Left ventricle myocardium inferior (tissue), 1 donor: ENCODE data around the gene CD1B. TPM values are rescaled to one million over a fixed set of nuclear protein-coding genes. Genes with fewer than 3 reads are reported as not detected.

Experiments used
- DNase-seq: peaks from one replicate; pipeline ENCODE4 v3.0.0-alpha.2; 2020
- H3K27ac ChIP-seq: fragments of 200-600 bp; replicated peaks from 2 replicates; pipeline ENCODE4 v1.8.0; 2021
- H3K27me3 ChIP-seq: fragments of 200-600 bp; 2 replicates; pipeline ENCODE4 v1.8.0; 2021; ENCODE audit warnings: low read depth
- H3K36me3 ChIP-seq: fragments of 200-600 bp; 2 replicates; pipeline ENCODE4 v1.8.0; 2021
- H3K4me1 ChIP-seq: fragments of 200-600 bp; 2 replicates; pipeline ENCODE4 v1.8.0; 2021
- H3K4me3 ChIP-seq: fragments of 200-600 bp; 2 replicates; pipeline ENCODE4 v1.8.0; 2021; ENCODE audit warnings: mild to moderate bottlenecking, moderate library complexity
- H3K9me3 ChIP-seq: fragments of 200-600 bp; replicated peaks from 2 replicates; pipeline ENCODE4 v1.8.0; 2021
- intact Hi-C: fragments of 100-400 bp; cut with micrococcal nuclease; formaldehyde crosslinking; loops from one replicate; pipeline ENCODE4 v1.11.0; 2022
- total RNA-seq: library from RNA; stranded (reverse); fragmentation: NEBNext Ultra II Directional; extraction: Animal tissue kit (Norgen Biotek cat#: 25700); gene quantifications from one replicate; pipeline ENCODE4 v1.2.1, GENCODE V29; 2021
- TF ChIP-seq, protein P1 (sequence below): fragments of 200-600 bp; IDR thresholded peaks from 2 replicates; pipeline ENCODE4 v1.8.0; 2021; ENCODE audit warnings: antibody characterized with exemption, mild to moderate bottlenecking, borderline replicate concordance
- donor health status: DM: no; HTN: yes; CAD: no; lungs with severe emphysema.

The CD1B gene
- total RNA-seq, 1 donor from 2014 or later = not detected

- Histone ChIP-seq H3K4me3 (no peak overlapping the region), H3K27ac (no peak overlapping the region), H3K27me3 (peaks cover 13% of the 10 kb centered on the region), H3K4me1 (no peaks in the 10 kb centered on the region), H3K9me3 (no peaks in the 10 kb centered on the region), H3K36me3 (no peaks in the 10 kb centered on the region)
- intact Hi-C loops = no loop called here
- DNase-seq = no peak
- TF ChIP-seq, protein P1, sequence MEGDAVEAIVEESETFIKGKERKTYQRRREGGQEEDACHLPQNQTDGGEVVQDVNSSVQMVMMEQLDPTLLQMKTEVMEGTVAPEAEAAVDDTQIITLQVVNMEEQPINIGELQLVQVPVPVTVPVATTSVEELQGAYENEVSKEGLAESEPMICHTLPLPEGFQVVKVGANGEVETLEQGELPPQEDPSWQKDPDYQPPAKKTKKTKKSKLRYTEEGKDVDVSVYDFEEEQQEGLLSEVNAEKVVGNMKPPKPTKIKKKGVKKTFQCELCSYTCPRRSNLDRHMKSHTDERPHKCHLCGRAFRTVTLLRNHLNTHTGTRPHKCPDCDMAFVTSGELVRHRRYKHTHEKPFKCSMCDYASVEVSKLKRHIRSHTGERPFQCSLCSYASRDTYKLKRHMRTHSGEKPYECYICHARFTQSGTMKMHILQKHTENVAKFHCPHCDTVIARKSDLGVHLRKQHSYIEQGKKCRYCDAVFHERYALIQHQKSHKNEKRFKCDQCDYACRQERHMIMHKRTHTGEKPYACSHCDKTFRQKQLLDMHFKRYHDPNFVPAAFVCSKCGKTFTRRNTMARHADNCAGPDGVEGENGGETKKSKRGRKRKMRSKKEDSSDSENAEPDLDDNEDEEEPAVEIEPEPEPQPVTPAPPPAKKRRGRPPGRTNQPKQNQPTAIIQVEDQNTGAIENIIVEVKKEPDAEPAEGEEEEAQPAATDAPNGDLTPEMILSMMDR = no peak
Measured at GRCh38 chr1:158331106-158331425, 265 bp downstream of the CD1B start.

DNA sequence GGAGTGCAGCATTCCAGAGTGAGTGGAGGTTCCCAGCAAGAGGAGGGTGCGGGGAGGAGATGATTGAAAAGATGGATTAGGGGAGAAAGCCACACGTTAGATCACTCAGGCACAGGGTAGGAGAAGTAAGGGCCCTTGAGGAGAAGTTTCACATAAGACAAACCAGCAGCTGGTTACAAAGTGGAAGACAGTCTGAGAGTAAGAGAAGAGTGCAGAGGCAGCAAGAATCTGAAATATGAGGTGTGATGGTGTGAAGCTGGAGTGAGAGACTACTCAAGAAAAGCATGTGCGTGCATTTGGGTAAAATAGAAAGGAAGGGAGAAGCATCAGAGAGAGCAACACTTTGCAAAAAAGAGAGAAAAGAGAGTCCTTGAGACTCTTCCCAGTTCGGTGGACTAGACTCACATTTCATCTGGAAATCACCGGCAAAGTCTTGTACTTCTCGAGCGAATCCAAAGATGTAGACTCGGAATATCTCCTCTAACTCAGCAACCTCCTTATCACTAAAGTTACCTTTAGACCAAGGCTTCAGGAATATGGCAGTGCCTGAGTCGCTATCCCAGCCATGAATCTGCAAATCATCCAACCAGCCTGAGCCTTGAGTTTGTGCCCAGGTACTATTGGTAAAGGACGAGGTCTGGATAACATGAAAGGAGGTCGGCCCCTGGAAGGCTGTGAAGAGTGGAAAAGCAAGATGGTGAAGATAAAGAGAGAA lies 783 bp downstream of the CD1B start:
- Histone ChIP-seq H3K4me1 (no peaks in the 10 kb centered on the region), H3K27ac (no peak overlapping the region), H3K9me3 (no peaks in the 10 kb centered on the region), H3K4me3 (no peak overlapping the region), H3K27me3 (peaks cover 7% of the 10 kb centered on the region), H3K36me3 (no peaks in the 10 kb centered on the region)
- TF ChIP-seq, protein P1 = no peak
- intact Hi-C loops = no loop called here
- no peak for DNase-seq

DNA sequence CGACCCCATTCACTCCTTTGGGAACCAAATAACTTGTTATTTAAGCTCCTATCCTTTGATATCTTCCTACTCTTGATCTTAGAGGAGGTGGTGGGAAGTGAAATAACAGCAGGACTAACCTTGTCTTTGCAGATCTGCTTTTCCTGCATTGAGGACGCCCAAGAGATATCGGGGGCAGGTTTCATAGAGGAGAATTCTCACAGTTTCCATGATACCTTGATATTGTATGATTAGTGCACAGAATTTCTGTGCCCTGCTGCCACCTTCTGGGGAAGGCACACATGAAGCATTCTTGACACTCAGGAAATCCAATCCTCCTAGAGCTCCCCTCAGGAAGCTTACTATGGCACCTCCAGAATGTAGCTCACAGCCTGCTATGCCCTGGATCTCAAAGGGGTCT lies 1.6 kb downstream of the CD1B start:
- no peak for DNase-seq
- Histone ChIP-seq H3K27me3 (peaks cover 7% of the 10 kb centered on the region), H3K4me3 (no peak overlapping the region), H3K27ac (no peak overlapping the region), H3K9me3 (no peaks in the 10 kb centered on the region), H3K4me1 (no peaks in the 10 kb centered on the region), H3K36me3 (no peaks in the 10 kb centered on the region)
- intact Hi-C loops = no loop called here
- TF ChIP-seq, protein P1 = no peak

DNA sequence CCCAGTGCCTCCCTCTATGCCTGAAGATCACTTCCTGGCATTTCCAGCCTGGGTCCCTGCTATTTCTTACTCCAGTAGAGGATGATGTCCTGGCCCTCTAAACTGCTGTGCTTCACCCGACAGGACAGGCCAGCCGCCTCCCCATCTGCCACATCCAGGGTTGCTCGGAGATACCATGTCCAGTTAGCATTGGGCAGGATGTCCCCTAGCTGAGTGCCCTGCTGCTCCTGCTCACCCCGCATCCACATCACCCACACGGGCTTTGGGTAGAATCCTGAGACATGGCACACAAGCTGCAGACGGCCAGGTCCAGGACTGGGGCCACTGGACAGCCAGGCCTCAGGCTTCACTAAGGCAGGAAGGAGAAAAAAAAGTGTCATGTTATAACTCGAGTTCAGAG lies 2.0 kb downstream of the CD1B start:
- Histone ChIP-seq H3K4me1 (no peaks in the 10 kb centered on the region), H3K4me3 (no peak overlapping the region), H3K36me3 (no peaks in the 10 kb centered on the region), H3K27me3 (peaks cover 7% of the 10 kb centered on the region), H3K9me3 (no peaks in the 10 kb centered on the region), H3K27ac (no peak overlapping the region)
- no peak for DNase-seq
- intact Hi-C loops = no loop called here
- TF ChIP-seq, protein P1 = no peak

DNA sequence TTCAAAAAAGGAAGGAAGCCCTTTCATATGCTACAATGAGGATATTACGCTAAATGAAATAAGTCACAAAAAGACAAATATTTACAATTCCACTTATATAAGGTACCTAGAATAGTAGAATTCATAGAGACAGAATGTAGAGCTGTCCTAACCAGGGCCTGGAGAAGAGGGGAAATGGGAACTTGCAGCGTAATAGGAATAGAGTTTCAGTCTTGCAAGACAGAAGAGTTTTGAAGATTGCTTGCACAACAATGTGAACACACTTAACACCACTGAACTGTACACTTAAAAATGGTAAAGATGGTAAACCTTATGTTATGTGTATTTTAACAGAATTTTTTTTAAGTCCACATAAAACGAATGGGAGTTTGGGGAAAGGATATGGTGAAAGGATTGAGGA lies 2.9 kb downstream of the CD1B start:
- Histone ChIP-seq H3K9me3 (no peaks in the 10 kb centered on the region), H3K36me3 (no peaks in the 10 kb centered on the region), H3K4me1 (no peaks in the 10 kb centered on the region), H3K4me3 (no peak overlapping the region), H3K27me3 (peaks cover 7% of the 10 kb centered on the region), H3K27ac (no peak overlapping the region)
- intact Hi-C loops = no loop called here
- TF ChIP-seq, protein P1 = no peak
- DNase-seq = no peak
